OCI-LY7 (cell line): ENCODE results near the gene HDHD2. TPM values are rescaled to one million over a fixed set of nuclear protein-coding genes. Genes with fewer than 3 reads are reported as not detected.

Experiments
- BruUV-seq: library from RNA; stranded (reverse); fragments of 400-500 nt; replicated peaks from 2 replicates; lab custom pipeline; 2021; lab: Mats Ljungman, UMichigan
- CTCF ChIA-PET: fragments of 300-600 bp; sonication (Branson Sonifier 250); formaldehyde crosslinking; loops from one replicate; lab custom pipeline; 2022; ENCODE audit warnings: antibody characterized with exemption; ENCODE audit not compliant: unreplicated experiment; lab: Charles Lee
- POLR2A ChIA-PET: fragments of 300-600 bp; sonication (Branson Sonifier 250); formaldehyde crosslinking; loops from one replicate; lab custom pipeline; 2022; ENCODE audit warnings: antibody characterized with exemption; lab: Charles Lee
- DNase-seq: peaks from one replicate; pipeline ENCODE4 v3.0.0-alpha.2; 2015; ENCODE audit warnings: low spot score
- H2AFZ ChIP-seq: fragments of 200-600 bp; sonication (generic), shearing (Covaris generic); 2 replicates; pipeline ENCODE4 v1.6.1; 2014; ENCODE audit warnings: mild to moderate bottlenecking, antibody characterized with exemption, low read length, moderate library complexity
- H3K27ac ChIP-seq: fragments of 200-600 bp; sonication (generic); 2 replicates; pipeline ENCODE4 v1.5.1; 2014; ENCODE audit warnings: mixed run types, low read depth, mild to moderate bottlenecking, moderate library complexity, low read length, inconsistent platforms; ENCODE audit not compliant: poor library complexity, severe bottlenecking
- H3K36me3 ChIP-seq: fragments of 200-600 bp; sonication (generic); 2 replicates; pipeline ENCODE4 v1.6.1; 2014; ENCODE audit warnings: mild to moderate bottlenecking, antibody characterized with exemption, low read length, moderate library complexity, mixed read lengths; ENCODE audit not compliant: insufficient read depth
- H3K4me1 ChIP-seq: fragments of 200-600 bp; sonication (generic); 2 replicates; pipeline ENCODE4 v1.5.1; 2014; ENCODE audit warnings: mild to moderate bottlenecking, low read length; ENCODE audit not compliant: insufficient read depth, poor library complexity, severe bottlenecking
- H3K4me2 ChIP-seq: fragments of 200-600 bp; sonication (generic); 2 replicates; pipeline ENCODE4 v1.6.1; 2014; ENCODE audit warnings: mild to moderate bottlenecking, low read length
- H3K4me3 ChIP-seq: fragments of 200-600 bp; sonication (generic); 2 replicates; pipeline ENCODE4 v1.5.1; 2014; ENCODE audit warnings: mild to moderate bottlenecking, low read depth, low read length; ENCODE audit not compliant: poor library complexity, severe bottlenecking
- H3K79me2 ChIP-seq: fragments of 200-600 bp; sonication (generic); 2 replicates; pipeline ENCODE4 v1.6.1; 2016; ENCODE audit warnings: low read depth, mild to moderate bottlenecking, low read length, moderate library complexity, mixed read lengths; ENCODE audit not compliant: insufficient read depth
- H3K9me2 ChIP-seq: fragments of 200-600 bp; sonication (generic); 2 replicates; pipeline ENCODE4 v1.6.1; 2016; ENCODE audit warnings: mild to moderate bottlenecking, low read length, mixed read lengths; ENCODE audit not compliant: insufficient read depth
- H3K9me3 ChIP-seq: fragments of 200-600 bp; sonication (generic); 2 replicates; pipeline ENCODE4 v1.6.1; 2014; ENCODE audit warnings: mild to moderate bottlenecking, mixed run types, low read length, mixed read lengths
- H4K20me1 ChIP-seq: fragments of 200-600 bp; sonication (generic); 2 replicates; pipeline ENCODE4 v1.6.1; 2014; ENCODE audit warnings: mild to moderate bottlenecking, antibody characterized with exemption, low read length, moderate library complexity, mixed read lengths; ENCODE audit not compliant: insufficient read depth
- CTCF ChIP-seq: fragments of 200-600 bp; sonication (generic); conservative IDR thresholded peaks from 2 replicates; pipeline ENCODE4 v1.5.1; 2014; ENCODE audit warnings: mild to moderate bottlenecking, antibody characterized with exemption, low read length, moderate library complexity, mixed read lengths
- EZH2phosphoT487 ChIP-seq: fragments of 200-600 bp; sonication (generic); IDR thresholded peaks from 2 replicates; pipeline ENCODE4 v1.6.1; 2018; ENCODE audit warnings: low read depth, borderline replicate concordance, mild to moderate bottlenecking, mixed run types, antibody characterized with exemption, low read length, moderate library complexity, mixed read lengths
- intact Hi-C: fragments of 100-400 bp; cut with micrococcal nuclease; formaldehyde crosslinking; loops from one replicate; pipeline ENCODE4 v1.10.0; 2022; ENCODE audit not compliant: unreplicated experiment
- total RNA-seq, 2 experiments: library from RNA; depleted of rRNA in 1 of 2; stranded (reverse); fragments of >200 nt in 1 of 2; shearing (Covaris generic) in 1 of 2; gene quantifications; 2 replicates each; pipeline ENCODE4 v1.2.3, GENCODE V29; 2014 to 2022

Gene HDHD2
- total RNA-seq, 2 experiments from 2014 or later = 8.4 to 19.0 TPM

DNA sequence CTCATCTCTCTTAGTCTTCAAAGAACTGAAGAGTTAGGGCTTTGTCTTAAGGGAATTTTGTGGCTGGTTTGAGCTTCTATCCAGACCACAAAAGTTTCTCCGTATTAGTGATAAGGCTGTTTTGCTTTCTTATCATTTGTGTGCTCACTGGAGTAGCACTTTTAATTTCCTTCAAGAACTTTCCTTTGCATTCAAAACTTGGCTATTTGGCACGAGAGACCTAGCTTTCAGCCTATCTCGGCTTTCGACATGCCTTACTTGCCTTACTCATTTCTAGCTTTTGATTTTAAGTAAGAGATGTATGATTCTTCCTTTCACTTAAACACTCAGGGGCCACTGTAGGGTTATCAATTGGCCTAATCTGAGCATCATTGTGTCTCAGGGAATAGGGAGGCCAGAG, 29.9 kb downstream of the HDHD2 start:
- POLR2A ChIA-PET = no interaction called here
- no peaks in the 10 kb centered on the region for H3K9me3 ChIP-seq
- no peaks in the 10 kb centered on the region for H3K4me1 ChIP-seq
- no peak overlapping the region for H3K4me3 ChIP-seq
- no peak for TF ChIP-seq CTCF
- no peak for TF ChIP-seq EZH2phosphoT487
- H3K4me2 ChIP-seq = no peak overlapping the region
- H3K36me3 ChIP-seq = no peaks in the 10 kb centered on the region
- no peak overlapping the region for H2AFZ ChIP-seq
- CTCF ChIA-PET = no interaction called here
- no peak overlapping the region for H3K27ac ChIP-seq
- no peaks in the 10 kb centered on the region for H3K9me2 ChIP-seq
- no peaks in the 10 kb centered on the region for H4K20me1 ChIP-seq
- intact Hi-C loops = no loop called here
- no peaks in the 10 kb centered on the region for H3K79me2 ChIP-seq
- BruUV-seq = no TSS peak
- no peak for DNase-seq

DNA sequence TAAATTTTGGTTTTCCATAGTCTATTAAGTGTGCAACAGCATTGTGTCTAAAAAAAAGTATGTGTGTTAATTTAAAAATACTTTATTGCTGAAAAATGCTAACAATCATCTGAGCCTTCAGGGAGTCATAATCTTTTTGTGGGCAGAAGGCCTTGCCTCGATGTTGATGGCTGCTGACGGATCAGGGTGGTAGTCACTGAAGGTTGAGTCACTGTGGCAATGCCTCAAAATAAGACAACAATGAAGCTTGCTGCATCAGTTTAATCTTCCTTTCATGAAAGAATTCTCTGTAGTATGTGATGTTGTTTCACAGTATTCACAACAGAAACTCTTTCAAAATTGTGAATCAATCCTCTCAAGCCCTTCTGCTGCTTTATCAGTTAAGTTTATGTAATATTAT, 31.3 kb downstream of the HDHD2 start:
- H3K27ac ChIP-seq = no peak overlapping the region
- intact Hi-C loops = no loop called here
- TF ChIP-seq EZH2phosphoT487 (no peak), CTCF (no peak)
- H3K4me2 ChIP-seq = no peak overlapping the region
- H3K9me2 ChIP-seq = no peaks in the 10 kb centered on the region
- no peaks in the 10 kb centered on the region for H3K79me2 ChIP-seq
- no peak overlapping the region for H3K4me3 ChIP-seq
- H2AFZ ChIP-seq = no peak overlapping the region
- H3K4me1 ChIP-seq = no peaks in the 10 kb centered on the region
- no peaks in the 10 kb centered on the region for H3K9me3 ChIP-seq
- CTCF ChIA-PET = no interaction called here
- BruUV-seq = no TSS peak
- H3K36me3 ChIP-seq = no peaks in the 10 kb centered on the region
- POLR2A ChIA-PET = no interaction called here
- no peak for DNase-seq
- H4K20me1 ChIP-seq = no peaks in the 10 kb centered on the region

DNA sequence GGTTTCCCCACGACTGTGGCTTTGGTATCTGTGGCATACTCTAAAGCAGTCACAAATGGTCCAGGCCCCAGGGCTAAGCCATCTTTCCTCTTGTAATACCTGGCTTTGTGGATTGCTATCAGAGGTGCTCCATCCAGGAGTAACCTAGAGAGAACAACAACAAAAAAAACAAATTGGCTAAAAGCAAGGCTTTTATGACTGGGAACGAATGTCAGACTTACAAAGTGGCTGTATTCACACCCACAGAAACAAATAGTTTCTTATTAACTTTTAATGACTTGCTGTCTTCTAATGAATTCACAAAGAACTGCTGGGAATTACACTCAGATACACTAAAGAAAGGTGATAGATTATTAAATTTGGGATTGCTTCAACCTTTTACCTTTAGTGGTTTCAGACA, 35.1 kb downstream of the HDHD2 start:
- Histone ChIP-seq H3K9me3 (no peaks in the 10 kb centered on the region), H3K4me2 (no peak overlapping the region), H3K79me2 (no peaks in the 10 kb centered on the region), H3K4me3 (no peak overlapping the region), H3K36me3 (no peaks in the 10 kb centered on the region; the same call in 1 of the 2 replicates), H3K4me1 (no peaks in the 10 kb centered on the region), H2AFZ (no peak overlapping the region), H3K27ac (no peak overlapping the region), H3K9me2 (no peaks in the 10 kb centered on the region), H4K20me1 (no peaks in the 10 kb centered on the region)
- no peak for DNase-seq
- CTCF ChIA-PET = no interaction called here
- TF ChIP-seq CTCF (no peak), EZH2phosphoT487 (no peak)
- no TSS peak for BruUV-seq
- intact Hi-C loops = no loop called here
- POLR2A ChIA-PET = interaction anchor here (0.6 kb wide), 1 partner anchor 1128 kb away, joined by 3 read pairs; no protein-coding TSS in a partner anchor
